Stimulated activated CD4-positive, alpha-beta T cell treated with anti-CD3 and anti-CD28 coated beads, Interleukin-4, amount 100 ng/mL, for 24 hours (primary cell): ENCODE results near the gene TEX54.
A peak's percentile ranks its signal among the peaks of the same experiment; 100 is the strongest.
"Not testable (repeated sequence)": the region's sequence is repeated elsewhere in the genome, so short reads cannot be mapped to it uniquely, and the experiment has no call there.

Source experiments
- DNase-seq: peaks from one replicate; pipeline ENCODE4 v3.0.0-alpha.2; 2020

TEX54 gene

GRCh38 chr11:62832336-62833234 lies at the start of gene TEX54:
Gene TEX54, minus strand, starts transcription at chr11:62832841.
- no peak for DNase-seq

GRCh38 chr11:62882431-62882749 lies 49.7 kb upstream of the TEX54 start:
- no peak for DNase-seq

- DNase-seq: peak; percentile 96
Measured at GRCh38 chr11:62881579-62882430, 49.2 kb upstream of the TEX54 start.

GRCh38 chr11:62880803-62881578 lies 48.4 kb upstream of the TEX54 start, which contains the start of gene SLC3A2:
Gene SLC3A2, plus strand, starts transcription at chr11:62880896. Its CDS starts 128 bp downstream, at chr11:62881024.
- DNase-seq: peak; percentile 86

GRCh38 chr11:62880231-62880802 lies 47.7 kb upstream of the TEX54 start:
- DNase-seq: peak; percentile 56

- DNase-seq: no peak
Measured at GRCh38 chr11:62879235-62879978, 46.8 kb upstream of the TEX54 start.

- DNase-seq: no peak
Measured at GRCh38 chr11:62876712-62877111, 44.1 kb upstream of the TEX54 start.

GRCh38 chr11:62875698-62876478 lies 43.2 kb upstream of the TEX54 start:
- DNase-seq: no peak

- DNase-seq: no peak
Measured at GRCh38 chr11:62874851-62875250, 42.2 kb upstream of the TEX54 start.

GRCh38 chr11:62865635-62866034 lies 33.0 kb upstream of the TEX54 start:
- no peak for DNase-seq

- no peak for DNase-seq
Measured at GRCh38 chr11:62863687-62864335, 31.2 kb upstream of the TEX54 start.

- DNase-seq: not testable (repeated sequence)
Measured at GRCh38 chr11:62861564-62862192, 29.0 kb upstream of the TEX54 start.

- no peak for DNase-seq
Measured at GRCh38 chr11:62860835-62861563, 28.4 kb upstream of the TEX54 start.

GRCh38 chr11:62859281-62859703 lies 26.7 kb upstream of the TEX54 start:
- not testable (repeated sequence) for DNase-seq

GRCh38 chr11:62858201-62858600 lies 25.6 kb upstream of the TEX54 start:
- no peak for DNase-seq

- no peak for DNase-seq
Measured at GRCh38 chr11:62857541-62857982, 24.9 kb upstream of the TEX54 start.

- no peak for DNase-seq
Measured at GRCh38 chr11:62856333-62856895, 23.8 kb upstream of the TEX54 start.

GRCh38 chr11:62855571-62856332 lies 23.1 kb upstream of the TEX54 start:
- peak; percentile 98 for DNase-seq
